NOMO-1 treated with DMSO at 0.1 percent for 48 hours (cell line): ENCODE results near the gene PLXNC1.

Experiments used
- DNase-seq: peaks from one replicate; lab custom pipeline; 2025; ENCODE audit not compliant: unreplicated experiment; lab: John Stamatoyannopoulos, UW

The PLXNC1 gene

DNA sequence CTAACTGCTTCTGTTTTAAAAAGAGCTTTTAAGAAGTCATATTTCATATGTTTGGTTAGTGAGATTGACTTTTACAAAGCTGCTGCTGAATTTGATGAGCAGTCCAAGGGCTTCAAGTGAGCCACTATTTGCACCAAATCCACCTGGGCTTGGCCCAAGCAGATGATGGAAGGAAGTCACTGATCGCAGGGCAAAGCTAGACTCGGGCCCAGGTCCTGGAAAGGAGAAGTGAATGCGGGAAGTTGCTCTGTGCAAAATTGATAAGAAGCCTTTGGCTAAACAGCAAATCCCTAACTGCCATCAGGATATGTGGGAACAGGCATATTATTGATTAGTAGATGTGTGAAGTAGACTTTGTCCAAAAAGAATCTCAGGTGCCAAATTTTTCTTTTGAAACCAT, 30.5 kb downstream of the PLXNC1 start:
- peak; percentile 45 for DNase-seq

DNA sequence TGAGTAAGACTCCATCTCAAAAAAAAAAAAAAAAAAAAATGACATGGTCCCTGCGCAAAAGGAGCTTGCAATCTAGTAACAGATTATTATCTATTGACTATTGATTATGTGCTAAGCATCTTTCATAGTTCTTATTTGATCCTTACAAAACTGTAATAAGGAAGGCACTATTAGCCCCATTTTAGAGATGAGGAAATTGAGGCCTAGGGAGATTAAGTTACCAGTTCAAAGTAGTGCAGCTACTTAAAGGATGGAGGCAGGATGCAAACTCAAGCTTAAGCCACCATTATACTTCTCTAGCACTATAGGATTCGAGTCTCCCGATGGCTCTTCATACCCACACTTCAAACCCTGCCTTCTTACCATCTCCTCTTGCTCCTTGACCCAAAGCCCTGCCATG, 31.3 kb downstream of the PLXNC1 start:
- no peak for DNase-seq

DNA sequence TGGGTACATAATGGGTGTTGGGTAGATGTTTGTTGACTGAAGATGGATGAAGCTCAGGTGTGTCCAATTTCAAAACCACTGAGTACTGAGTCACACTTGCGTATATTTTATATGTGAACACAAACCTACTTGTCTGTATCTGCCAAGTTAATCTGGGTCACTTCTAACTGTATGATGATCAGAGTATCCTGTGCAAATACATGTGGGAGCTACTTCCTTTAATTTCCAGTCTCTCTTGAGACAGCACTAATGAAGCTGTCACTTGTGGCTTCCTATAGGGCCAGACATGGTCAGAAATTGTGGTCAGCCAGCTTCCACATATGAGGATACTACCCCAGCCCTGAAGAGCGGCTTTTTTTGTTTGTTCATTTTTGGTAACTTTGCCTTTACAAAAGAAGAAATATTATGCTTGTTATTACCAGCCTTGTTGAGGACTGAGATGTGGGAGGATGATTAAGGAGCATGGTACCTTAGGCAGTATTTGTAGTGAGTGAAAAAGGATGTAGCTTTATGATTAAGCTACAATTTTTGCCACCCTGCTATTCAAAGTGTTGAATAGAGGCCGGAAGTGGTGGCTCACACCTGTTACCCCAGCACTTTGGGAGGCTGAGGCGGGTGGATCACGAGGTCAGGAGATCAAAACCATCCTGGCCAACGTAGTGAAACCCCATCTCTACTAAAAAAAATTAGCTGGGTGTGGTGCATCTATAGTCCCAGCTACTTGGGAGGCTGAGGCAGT, 32.4 kb downstream of the PLXNC1 start:
- DNase-seq = peak; percentile 90

DNA sequence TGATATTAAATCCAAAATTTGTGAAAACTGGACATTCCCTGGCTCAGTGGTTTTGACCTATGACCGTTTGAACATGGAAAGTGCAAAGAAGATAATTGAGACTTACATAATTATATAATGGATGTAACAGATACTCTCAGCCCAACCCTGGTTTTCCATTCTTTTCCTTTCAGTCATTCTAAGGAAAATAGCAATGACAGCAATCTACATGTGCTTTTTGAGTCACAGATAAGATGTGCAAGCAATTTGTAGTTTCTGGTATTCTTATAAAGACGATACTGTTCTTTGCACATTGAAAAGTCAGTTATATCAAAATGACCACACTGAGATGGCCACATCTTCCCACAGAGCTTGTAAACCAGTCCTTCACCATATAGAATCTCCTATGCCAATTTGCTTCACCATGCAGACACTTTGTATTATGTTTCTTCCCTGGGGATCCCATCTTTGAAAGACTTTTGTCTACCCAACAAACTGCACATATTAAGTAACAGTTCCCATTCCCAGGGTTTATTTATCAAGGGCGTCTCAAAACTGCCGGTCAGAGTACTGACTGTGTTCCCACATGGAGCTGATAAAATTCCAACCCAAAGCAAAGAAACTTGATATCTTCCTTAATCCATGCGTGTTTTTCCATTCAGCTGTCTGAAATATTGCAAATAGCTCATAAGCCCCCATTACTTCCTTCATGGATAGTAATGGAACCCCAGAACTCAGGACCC, 34.8 kb downstream of the PLXNC1 start:
- no peak for DNase-seq

DNA sequence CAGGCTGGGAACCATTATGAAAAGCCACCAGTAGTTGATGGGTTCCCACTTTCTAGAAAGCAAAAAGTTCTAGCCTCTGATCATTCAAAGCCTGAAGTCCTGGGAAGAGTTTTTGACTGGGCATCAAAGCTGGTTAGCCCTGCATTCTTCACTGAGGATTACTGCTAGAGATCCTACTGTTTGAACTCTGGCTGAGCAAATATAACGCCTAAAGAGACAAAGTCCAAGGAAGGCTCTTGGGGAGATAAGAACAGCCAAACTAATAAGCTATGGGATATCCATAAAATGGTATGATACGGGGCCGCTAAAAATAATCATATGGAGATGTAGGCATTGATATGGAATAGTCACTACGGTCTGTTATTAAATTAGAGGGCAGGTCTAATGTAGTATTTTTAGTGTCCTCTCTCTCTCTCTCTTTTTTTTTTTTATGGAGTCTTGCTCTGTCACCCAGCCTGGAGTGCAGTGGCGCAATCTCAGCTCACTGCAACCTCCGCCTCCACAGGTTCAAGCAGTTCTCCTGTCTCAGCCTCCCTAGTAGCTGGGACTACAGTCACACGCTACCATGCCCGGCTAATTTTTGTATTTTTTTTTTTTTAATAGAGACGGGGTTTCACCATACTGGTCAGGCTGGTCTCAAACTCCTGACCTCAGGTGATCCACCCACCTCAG, 35.5 kb downstream of the PLXNC1 start:
- no peak for DNase-seq

DNA sequence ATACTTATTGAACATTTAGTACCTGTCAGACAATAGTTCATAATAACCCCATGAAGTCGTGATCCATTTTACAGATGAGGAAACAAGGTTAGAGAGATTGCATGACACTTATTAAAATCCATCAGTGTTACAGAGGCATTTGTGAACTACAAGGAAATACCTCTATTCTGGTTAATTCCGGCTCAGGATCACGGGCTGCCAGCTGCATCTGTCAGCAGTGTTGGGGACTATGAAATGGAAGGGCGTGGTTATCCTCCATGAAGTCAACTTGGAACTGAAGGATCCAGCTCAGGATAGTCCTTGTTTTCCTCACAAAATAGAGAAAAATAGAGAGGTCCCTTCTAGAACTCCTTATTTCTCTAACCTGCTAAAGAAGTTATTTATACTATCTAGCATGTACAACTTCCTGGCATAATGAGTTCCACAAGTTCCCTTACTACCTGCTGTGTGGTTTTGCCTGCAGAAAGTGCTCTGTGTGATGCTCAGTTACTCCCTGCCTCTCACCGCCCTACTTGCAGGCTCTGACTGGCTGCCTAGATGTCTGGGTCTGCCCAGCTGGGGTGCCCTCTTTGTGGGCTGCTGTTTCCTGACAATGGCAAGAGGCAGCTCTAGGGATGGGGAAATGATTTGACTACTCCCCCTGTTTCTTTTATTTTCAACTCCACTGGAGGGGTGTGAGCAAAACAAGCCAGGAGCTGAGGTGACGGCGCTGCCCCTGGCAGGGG, 36.8 kb downstream of the PLXNC1 start:
- no peak for DNase-seq

DNA sequence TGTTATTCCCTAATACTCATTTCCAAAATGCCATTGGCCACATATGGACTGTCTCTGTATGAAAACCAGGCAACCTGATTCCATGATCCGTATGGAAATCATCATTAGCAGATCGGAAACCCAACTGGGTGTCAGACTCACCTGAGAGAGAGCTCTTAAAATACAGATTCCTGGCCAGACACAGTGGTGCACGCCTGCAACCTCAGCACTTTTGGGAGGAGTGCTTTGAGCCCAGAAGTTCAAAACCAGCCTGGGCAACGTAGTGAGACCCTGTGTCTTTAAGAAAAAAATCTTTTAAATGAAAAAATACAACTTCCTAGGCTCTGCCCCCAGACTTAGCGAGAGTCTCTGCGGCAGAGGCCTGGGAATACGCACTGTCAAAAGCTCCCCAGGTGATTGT, 37.4 kb downstream of the PLXNC1 start:
- no peak for DNase-seq

DNA sequence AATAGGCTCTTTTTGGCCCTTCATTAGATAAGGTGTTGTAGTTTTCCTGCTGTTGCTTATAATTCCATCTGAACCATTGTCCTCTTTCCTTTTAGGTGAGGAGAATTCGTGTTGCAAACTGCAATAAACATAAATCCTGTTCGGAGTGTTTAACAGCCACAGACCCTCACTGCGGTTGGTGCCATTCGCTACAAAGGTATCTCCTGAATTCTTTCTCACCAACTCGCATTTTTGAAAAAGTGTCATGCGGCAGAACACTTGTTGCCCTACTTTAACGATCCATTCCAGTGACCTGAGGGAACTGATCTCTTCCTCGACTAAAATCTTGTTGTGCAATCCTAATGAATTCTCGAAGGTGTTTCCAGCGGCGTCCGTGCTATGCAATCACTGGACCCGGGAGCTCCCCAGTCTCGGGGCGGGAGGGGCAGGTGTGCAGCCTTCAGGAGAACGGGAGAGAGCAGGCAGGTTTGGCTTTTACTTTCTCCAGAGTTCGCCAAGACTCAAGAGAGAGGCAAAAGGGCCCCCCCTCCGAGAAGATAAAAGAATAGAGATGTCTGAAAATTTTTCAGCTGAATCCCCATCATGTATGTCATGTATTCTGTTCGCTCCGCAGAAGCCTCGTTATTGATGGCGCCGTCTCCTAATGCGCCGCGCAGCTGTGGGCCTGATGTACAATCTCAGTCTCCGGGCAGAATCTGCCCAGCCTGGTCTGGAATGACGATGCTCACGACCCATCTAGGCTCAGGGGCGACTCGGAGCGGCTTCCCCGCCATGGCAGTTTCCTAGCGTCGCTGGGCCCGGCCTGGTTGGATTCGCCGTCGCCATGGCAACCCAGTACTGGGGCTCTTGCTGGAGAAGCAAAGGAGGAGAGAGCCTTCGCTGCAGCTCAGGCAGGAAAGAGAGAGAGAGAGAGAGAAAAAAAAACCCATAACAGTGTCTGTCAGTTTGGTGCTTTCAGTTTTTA, 38.2 kb downstream of the PLXNC1 start:
- DNase-seq = no peak

DNA sequence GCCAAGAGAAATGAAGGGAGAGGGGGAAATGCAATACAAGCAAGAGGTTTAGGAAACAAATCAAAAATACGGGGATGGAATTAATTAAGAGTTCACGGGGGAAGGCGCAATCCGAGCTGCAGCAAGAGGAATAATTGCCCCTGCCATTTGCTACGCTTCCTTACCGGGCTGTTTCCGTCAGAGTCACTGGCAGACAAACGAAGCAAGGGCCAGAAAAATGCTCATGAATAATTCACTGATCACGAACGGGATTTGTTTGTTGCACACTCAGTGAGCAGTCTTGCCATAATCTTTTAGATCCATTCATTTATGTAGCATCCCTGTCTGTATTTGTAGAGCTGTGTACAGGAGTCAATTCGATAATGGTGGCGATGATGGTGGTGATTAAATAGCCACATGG, 39.0 kb downstream of the PLXNC1 start:
- no peak for DNase-seq

DNA sequence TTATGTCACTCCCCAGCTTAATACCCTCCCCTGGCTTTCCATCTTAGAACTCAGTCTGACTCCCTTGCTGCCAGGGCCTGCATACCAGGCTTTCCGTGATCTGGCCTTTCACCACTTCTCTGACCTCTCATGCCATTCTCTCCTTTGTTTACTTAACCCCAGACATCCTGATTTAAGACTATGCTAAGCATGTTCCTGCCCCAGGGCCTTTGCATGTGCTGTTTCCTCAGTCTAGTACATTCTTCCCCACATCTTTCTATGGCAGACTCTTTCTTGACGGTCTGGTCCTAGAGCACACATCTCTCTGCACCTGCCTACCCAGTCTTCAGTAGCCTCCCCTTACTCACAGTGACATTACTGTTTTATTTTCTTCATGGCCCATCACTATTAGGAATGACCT, 42.2 kb downstream of the PLXNC1 start:
- DNase-seq = no peak

DNA sequence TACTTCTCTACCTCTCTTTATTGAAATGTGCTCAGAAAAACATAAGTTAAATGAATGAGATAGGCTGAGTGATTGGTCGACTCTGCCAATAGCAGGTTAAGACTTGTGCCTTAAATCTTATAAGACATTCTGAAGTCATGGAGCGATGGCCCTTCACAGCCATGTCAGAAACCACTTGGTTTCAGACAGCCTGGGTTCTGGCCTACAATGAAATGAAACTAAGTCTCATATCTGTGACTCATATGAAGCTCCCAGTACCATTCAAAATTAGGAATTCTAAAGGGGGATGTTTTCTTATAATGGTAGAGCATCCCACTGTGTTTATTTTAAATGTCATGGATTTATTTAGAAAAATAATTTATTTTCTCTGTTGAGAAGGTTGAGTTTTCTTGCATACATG, 42.6 kb downstream of the PLXNC1 start:
- DNase-seq = no peak

DNA sequence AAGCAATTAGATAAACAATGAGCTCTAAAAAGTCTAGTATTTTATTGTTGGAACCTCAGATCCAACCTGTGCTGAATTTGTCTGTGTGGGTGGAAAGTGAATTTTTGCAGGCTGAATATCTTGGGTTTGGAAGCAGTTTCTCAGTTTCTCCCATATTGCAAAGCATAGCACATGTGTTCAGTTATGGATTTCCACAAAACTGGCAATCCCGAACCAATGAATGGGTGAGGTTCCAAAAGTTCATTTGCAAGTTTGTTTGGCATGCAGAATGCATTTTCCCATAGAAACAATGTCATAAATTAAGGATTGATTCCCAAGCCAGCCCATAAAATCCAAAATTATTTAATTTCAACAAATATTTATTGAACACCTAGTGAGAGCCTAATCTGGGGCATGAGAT, 43.4 kb downstream of the PLXNC1 start:
- DNase-seq = no peak

DNA sequence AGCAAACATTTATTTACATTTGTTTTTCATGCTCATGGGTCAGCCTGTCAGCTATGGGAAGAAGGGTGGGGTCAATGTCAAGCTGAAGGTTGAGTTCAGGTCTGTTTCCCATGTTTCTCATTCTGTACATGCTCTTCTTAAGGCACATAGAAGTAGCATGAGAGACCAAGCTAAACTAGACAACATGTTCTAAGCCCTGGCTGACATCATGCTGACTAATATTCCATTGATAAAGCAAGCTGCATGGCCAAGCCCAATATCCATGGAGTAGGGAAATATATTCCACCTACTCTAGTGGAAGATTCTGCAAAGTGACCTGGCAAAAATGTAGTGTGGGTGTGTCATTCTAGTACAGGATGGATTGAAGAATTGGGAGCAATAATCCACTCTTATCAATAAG, 44.1 kb downstream of the PLXNC1 start:
- DNase-seq = no peak

DNA sequence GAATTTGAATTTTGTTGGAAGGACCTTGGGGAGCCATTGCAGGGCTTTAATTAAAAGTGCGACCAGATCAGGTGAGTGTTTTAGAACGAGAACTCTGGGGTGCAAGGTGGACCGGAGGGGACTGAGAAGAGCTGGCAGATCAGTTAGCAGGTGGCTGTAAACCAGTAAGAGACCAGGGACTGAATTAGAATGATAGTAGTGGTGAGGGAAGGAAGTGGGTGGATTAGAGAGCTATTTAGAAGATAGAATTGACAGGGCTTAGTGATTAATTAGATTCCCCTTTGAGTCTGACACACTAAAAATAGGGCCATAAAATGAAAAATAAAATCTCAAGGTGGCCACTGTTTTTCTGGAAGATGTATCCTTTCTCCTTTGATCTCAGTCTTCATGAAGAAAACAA, 44.8 kb downstream of the PLXNC1 start:
- peak; percentile 52 for DNase-seq

DNA sequence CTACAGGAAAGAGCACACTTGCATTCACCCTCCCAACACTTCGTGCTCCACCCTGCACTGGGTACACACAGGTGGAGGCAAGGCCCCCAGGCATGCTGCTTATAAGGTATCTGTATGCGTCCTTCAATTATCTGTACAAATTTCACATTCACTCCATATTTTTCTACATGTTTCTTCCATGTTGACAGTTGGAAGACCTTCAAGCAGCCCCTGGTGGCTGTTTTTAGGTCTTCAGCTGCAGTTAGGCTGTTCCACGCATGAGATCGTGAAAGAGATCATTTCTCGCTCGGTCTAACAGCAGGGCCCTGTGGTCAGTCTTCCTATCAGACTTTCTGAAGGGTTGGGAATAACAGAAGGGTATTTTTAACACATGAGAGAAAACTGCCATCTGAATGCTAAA, 47.1 kb downstream of the PLXNC1 start:
- no peak for DNase-seq

DNA sequence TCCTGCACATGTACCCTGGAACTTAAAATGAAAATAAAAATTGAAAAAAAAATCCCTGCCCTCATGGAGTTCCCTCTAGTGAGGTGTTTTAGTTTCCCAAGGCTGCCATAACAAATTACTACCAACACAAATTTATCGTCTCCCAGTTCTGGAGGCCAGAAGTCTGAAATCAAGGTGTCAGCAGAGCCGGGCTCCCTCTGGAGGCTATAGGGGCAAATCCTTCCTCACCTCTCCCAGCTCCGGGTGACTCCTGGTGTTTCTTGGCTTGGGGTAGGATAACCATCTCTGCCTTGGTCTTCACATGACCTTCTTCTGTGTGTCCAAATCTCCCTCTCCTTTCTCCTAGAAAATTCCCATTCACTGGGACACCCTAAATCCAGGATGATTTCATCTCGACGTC, 50.1 kb downstream of the PLXNC1 start:
- DNase-seq = no peak

DNA sequence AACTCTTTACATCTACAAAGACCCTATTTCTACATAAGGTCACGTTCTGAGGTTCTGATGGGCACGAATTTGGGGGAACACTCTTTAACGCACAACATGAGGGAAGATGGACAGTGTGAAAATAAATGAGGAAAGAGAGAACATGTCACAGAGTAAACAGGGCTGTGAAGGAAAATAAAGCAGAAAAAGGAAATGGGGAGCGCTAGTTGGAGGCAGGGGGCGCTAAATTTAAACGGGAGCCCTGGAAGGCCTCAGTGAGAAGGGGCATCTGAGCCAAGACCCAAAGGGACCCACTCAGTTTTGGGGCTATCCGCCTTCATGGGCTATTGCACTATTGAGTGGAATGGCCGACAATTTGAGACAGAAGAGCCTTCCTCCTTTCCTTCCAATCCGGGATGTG, 50.5 kb downstream of the PLXNC1 start:
- no peak for DNase-seq

DNA sequence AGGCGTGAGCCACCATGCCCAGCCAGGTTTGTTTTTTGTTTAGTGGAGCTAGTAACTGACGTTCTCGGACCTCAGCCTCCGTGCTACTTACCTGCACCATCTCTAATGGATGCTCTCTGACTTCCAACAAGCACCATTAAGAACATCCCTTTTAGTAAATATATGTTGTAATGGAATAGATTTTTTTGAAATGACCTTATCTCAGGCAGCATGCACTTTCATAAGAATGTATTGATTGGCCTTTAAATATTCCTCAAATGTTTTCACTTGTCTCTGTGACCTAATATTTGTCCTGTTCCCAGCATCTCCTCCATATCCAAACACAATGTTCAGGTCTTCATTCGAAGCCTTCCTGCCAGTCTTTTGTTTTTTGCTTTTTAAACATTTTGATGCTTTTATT, 51.7 kb downstream of the PLXNC1 start:
- no peak for DNase-seq

DNA sequence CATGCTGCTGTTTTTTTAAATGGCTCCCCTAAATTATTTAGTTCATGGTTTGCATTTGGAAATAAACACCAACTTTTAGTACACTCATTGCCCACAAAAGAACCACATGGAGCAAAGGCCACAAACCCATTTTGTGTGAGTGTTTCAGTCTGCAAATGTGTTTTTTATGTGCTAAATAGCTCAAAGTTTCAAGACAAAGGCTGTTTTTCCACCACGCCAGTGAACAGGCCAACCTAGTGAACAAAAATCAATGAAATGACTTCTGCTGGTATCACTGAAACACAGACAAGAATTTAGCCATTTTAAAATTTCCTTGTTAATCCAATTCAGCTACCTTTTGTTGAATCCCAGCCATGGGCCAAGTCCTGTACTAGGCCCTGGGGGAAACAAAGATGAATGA, 52.3 kb downstream of the PLXNC1 start:
- no peak for DNase-seq
